Keratinocyte (primary cell): ENCODE results near the gene ELMOD1. TPM values are rescaled to one million over a fixed set of nuclear protein-coding genes. Genes with fewer than 3 reads are reported as not detected.

ENCODE experiments used
- DNase-seq: peaks from one replicate; pipeline ENCODE4 v3.0.0-alpha.2; 2011; ENCODE audit warnings: low read depth, missing footprints, low spot score
- FAIRE-seq: peaks from 2 replicates; lab custom pipeline; 2011; peaks lifted over from hg19 to GRCh38; lab: Jason Lieb, UNC
- H2AFZ ChIP-seq: 2 replicates; pipeline ENCODE4 v1.6.0; 2012; ENCODE audit warnings: low read length, control low read depth, inconsistent platforms; ENCODE audit not compliant: control insufficient read depth
- H3K27ac ChIP-seq: 2 replicates; pipeline ENCODE4 v1.5.1; 2011; ENCODE audit warnings: low read length; ENCODE audit not compliant: control insufficient read depth, insufficient read depth
- H3K27me3 ChIP-seq: 3 replicates; pipeline ENCODE4 v1.6.0; 2011; ENCODE audit warnings: low read length; ENCODE audit not compliant: control insufficient read depth, insufficient read depth; ENCODE audit errors: extremely low read depth
- H3K36me3 ChIP-seq, 2 experiments: 2 replicates in 1 of 2; 3 replicates in 1 of 2; pipeline ENCODE4 v1.5.1; 2011; ENCODE audit warnings: low read length in 2 of 2, mild to moderate bottlenecking in 1 of 2; ENCODE audit not compliant: control insufficient read depth in 2 of 2, insufficient read depth in 2 of 2; ENCODE audit errors: extremely low read depth in 1 of 2
- H3K4me1 ChIP-seq: 3 replicates; pipeline ENCODE4 v1.5.1; 2011; ENCODE audit warnings: low read length; ENCODE audit not compliant: control insufficient read depth, insufficient read depth; ENCODE audit errors: extremely low read depth
- H3K4me2 ChIP-seq: 3 replicates; pipeline ENCODE4 v1.6.0; 2011; ENCODE audit warnings: low read depth, low read length; ENCODE audit not compliant: control insufficient read depth, insufficient read depth; ENCODE audit errors: extremely low read depth
- H3K4me3 ChIP-seq, 3 experiments: fragments of 200-600 bp in 1 of 3; sonication (generic) in 1 of 3; 2 replicates in 2 of 3; 3 replicates in 1 of 3; pipeline ENCODE4 v1.5.1; 2011 to 2016; ENCODE audit warnings: low read length in 3 of 3, mild to moderate bottlenecking in 3 of 3, control low read depth in 2 of 3, inconsistent platforms in 1 of 3, low read depth in 1 of 3, mixed read lengths in 1 of 3, mixed run types in 1 of 3, moderate library complexity in 1 of 3; ENCODE audit not compliant: control insufficient read depth in 2 of 3, insufficient read depth in 2 of 3; ENCODE audit errors: extremely low read depth in 1 of 3
- H3K79me2 ChIP-seq: 2 replicates; pipeline ENCODE4 v1.6.0; 2012; ENCODE audit warnings: low read length; ENCODE audit not compliant: control insufficient read depth, insufficient read depth
- H3K9ac ChIP-seq: 3 replicates; pipeline ENCODE4 v1.6.0; 2011; ENCODE audit warnings: low read length; ENCODE audit not compliant: control insufficient read depth, insufficient read depth; ENCODE audit errors: extremely low read depth
- H3K9me1 ChIP-seq: 3 replicates; pipeline ENCODE4 v1.6.0; 2011; ENCODE audit warnings: low read length; ENCODE audit not compliant: control insufficient read depth, insufficient read depth; ENCODE audit errors: extremely low read depth
- H3K9me3 ChIP-seq: 2 replicates; pipeline ENCODE4 v1.5.1; 2012; ENCODE audit warnings: low read depth, low read length; ENCODE audit not compliant: control insufficient read depth
- H4K20me1 ChIP-seq: 3 replicates; pipeline ENCODE4 v1.6.0; 2011; ENCODE audit warnings: low read length; ENCODE audit not compliant: control insufficient read depth, insufficient read depth; ENCODE audit errors: extremely low read depth
- CTCF ChIP-seq, 3 experiments: IDR thresholded peaks in 1 of 3; conservative IDR thresholded peaks in 1 of 3; optimal IDR thresholded peaks in 1 of 3; 2 replicates in 2 of 3; 3 replicates in 1 of 3; pipeline versions ENCODE3 to v1.5.1; 2011; ENCODE audit warnings: low read length in 3 of 3, mild to moderate bottlenecking in 3 of 3, moderate library complexity in 2 of 3, control low read depth in 1 of 3, inconsistent platforms in 1 of 3; ENCODE audit not compliant: insufficient read depth in 2 of 3; ENCODE audit errors: extremely low read depth in 1 of 3
- EZH2 ChIP-seq: IDR thresholded peaks from one replicate; pipeline ENCODE4 v1.6.1; 2012; ENCODE audit warnings: inconsistent platforms, mild to moderate bottlenecking, low read length, moderate library complexity
- dilution Hi-C: fragments of 300-500 bp; cut with MboI; formaldehyde crosslinking; loops from one replicate; pipeline ENCODE4 v1.7.0; 2020; ENCODE audit warnings: low sequenced_read_pairs; ENCODE audit not compliant: extremely low pct_ligation_motif_present
- polyA plus RNA-seq, 5 experiments: library from polyadenylated mRNA; depleted of rRNA in 3 of 5; stranded (reverse) in 3 of 5; stranded (forward) in 1 of 5; unstranded in 1 of 5; fragments of >200 nt; gene quantifications; 1 replicate in 1 of 5; 2 replicates in 3 of 5; 3 replicates in 1 of 5; pipeline versions ENCODE4 v1.2.1 to v1.2.3, GENCODE V29; 2011 to 2012; ENCODE audit warnings: missing spikeins in 2 of 5, low read depth in 1 of 5, low replicate concordance in 1 of 5

The ELMOD1 gene
- polyA plus RNA-seq, 1 donor (not counting 4 experiments of a cell fraction or from before 2014, with no cell fraction given) = 0.63 TPM

GRCh38 chr11:107704451-107704850 is 113.5 kb downstream of the ELMOD1 start:
- no peak overlapping the region for H3K4me3 ChIP-seq
- no peaks in the 10 kb centered on the region for H4K20me1 ChIP-seq
- H3K27ac ChIP-seq = no peak overlapping the region
- FAIRE-seq = peak; percentile 48
- no peak overlapping the region for H3K4me2 ChIP-seq
- H3K27me3 ChIP-seq = no peaks in the 10 kb centered on the region
- H3K9me3 ChIP-seq = no peaks in the 10 kb centered on the region
- H3K9ac ChIP-seq = no peak overlapping the region
- TF ChIP-seq CTCF (optimal IDR thresholded peaks at IDR 0.05 in 1 of 3, IDR thresholded peaks at IDR 0.05 in 1 of 3, conservative IDR thresholded peaks at IDR 0.05 in 1 of 3; ENCODE audit: extremely low read depth in 1 of 3, insufficient read depth in 2 of 3, low read length in 3 of 3) = no peak
- no peak for TF ChIP-seq EZH2
- dilution Hi-C loops = no loop called here
- H3K36me3 ChIP-seq = no peaks in the 10 kb centered on the region
- no peak for DNase-seq
- no peaks in the 10 kb centered on the region for H3K79me2 ChIP-seq
- no peak overlapping the region for H2AFZ ChIP-seq
- peaks cover 14% of the 10 kb centered on the region for H3K4me1 ChIP-seq
- no peaks in the 10 kb centered on the region for H3K9me1 ChIP-seq

- Histone ChIP-seq H4K20me1 (no peaks in the 10 kb centered on the region), H3K79me2 (no peaks in the 10 kb centered on the region), H3K36me3 (no peaks in the 10 kb centered on the region), H3K9ac (no peak overlapping the region), H3K27me3 (no peaks in the 10 kb centered on the region), H3K9me1 (no peaks in the 10 kb centered on the region), H2AFZ (no peak overlapping the region), H3K27ac (no peak overlapping the region), H3K4me3 (no peak overlapping the region), H3K9me3 (no peaks in the 10 kb centered on the region), H3K4me1 (peaks cover 14% of the 10 kb centered on the region), H3K4me2 (no peak overlapping the region)
- dilution Hi-C loops = no loop called here
- DNase-seq (no peak), FAIRE-seq (peak; percentile 91)
- no peak for TF ChIP-seq EZH2
Measured at GRCh38 chr11:107705027-107705426, 114.1 kb downstream of the ELMOD1 start.

GRCh38 chr11:107706531-107706930 is 115.6 kb downstream of the ELMOD1 start:
- H3K4me1 ChIP-seq = peaks cover 14% of the 10 kb centered on the region
- H3K9me3 ChIP-seq = no peaks in the 10 kb centered on the region
- dilution Hi-C loops = no loop called here
- TF ChIP-seq CTCF (optimal IDR thresholded peaks at IDR 0.05 in 1 of 3, IDR thresholded peaks at IDR 0.05 in 1 of 3, conservative IDR thresholded peaks at IDR 0.05 in 1 of 3; ENCODE audit: extremely low read depth in 1 of 3, insufficient read depth in 2 of 3, low read length in 3 of 3) = no peak
- no peak for TF ChIP-seq EZH2
- no peaks in the 10 kb centered on the region for H3K36me3 ChIP-seq
- H3K4me3 ChIP-seq = no peak overlapping the region
- FAIRE-seq (no peak), DNase-seq (no peak)
- H3K27me3 ChIP-seq = no peaks in the 10 kb centered on the region
- no peaks in the 10 kb centered on the region for H4K20me1 ChIP-seq
- no peaks in the 10 kb centered on the region for H3K79me2 ChIP-seq
- H2AFZ ChIP-seq = no peak overlapping the region
- no peak overlapping the region for H3K4me2 ChIP-seq
- H3K27ac ChIP-seq = no peak overlapping the region
- no peaks in the 10 kb centered on the region for H3K9me1 ChIP-seq
- H3K9ac ChIP-seq = no peak overlapping the region
